HEK293T (cell line): Measurements from ENCODE around the gene SPEF2.

Source experiments
- CTCF ChIA-PET: fragments of 350-600 bp; formaldehyde crosslinking; extraction: SDS; loops from one replicate; lab custom pipeline; 2021; ENCODE audit warnings: antibody characterized with exemption, inconsistent platforms; lab: Yijun Ruan, JAX
- POLR2A ChIA-PET: fragments of 350-600 bp; formaldehyde crosslinking; extraction: SDS; loops from one replicate; lab custom pipeline; 2020; ENCODE audit warnings: antibody characterized with exemption, inconsistent platforms; lab: Yijun Ruan, JAX
- DNase-seq: peaks from one replicate; pipeline ENCODE4 v3.0.0; 2012; ENCODE audit warnings: mixed read lengths; ENCODE audit errors: extremely low spot score
- ARNT ChIP-seq: fragments of 450-650 bp; IDR thresholded peaks from 2 replicates; pipeline ENCODE4 v1.6.1; 2017; ENCODE audit warnings: mild to moderate bottlenecking
- BHLHE40 ChIP-seq: fragments of 450-650 bp; IDR thresholded peaks from 2 replicates; pipeline ENCODE4 v1.6.1; 2016; ENCODE audit warnings: mild to moderate bottlenecking, moderate library complexity, borderline replicate concordance
- CTBP1 ChIP-seq: fragments of 450-650 bp; IDR thresholded peaks from 2 replicates; pipeline ENCODE4 v1.6.1; 2016; ENCODE audit warnings: borderline replicate concordance
- ELF4 ChIP-seq: fragments of 450-650 bp; IDR thresholded peaks from 2 replicates; pipeline ENCODE4 v1.6.1; 2017; ENCODE audit warnings: antibody characterized with exemption
- FOXA1 ChIP-seq: fragments of 450-650 bp; IDR thresholded peaks from 2 replicates; pipeline ENCODE4 v1.6.1; 2016; ENCODE audit warnings: mild to moderate bottlenecking
- FOXK2 ChIP-seq: fragments of 450-650 bp; IDR thresholded peaks from 2 replicates; pipeline ENCODE4 v1.6.1; 2016; ENCODE audit warnings: mild to moderate bottlenecking
- FOXM1 ChIP-seq: fragments of 450-650 bp; IDR thresholded peaks from 2 replicates; pipeline ENCODE4 v1.6.1; 2017; ENCODE audit warnings: mild to moderate bottlenecking, borderline replicate concordance
- HDGF ChIP-seq: fragments of 450-650 bp; IDR thresholded peaks from 2 replicates; pipeline ENCODE4 v1.6.1; 2017; ENCODE audit warnings: antibody characterized with exemption, borderline replicate concordance
- L3MBTL2 ChIP-seq: fragments of 450-650 bp; conservative IDR thresholded peaks from 2 replicates; pipeline ENCODE4 v1.6.1; 2016; ENCODE audit warnings: mild to moderate bottlenecking
- LEF1 ChIP-seq: fragments of 450-650 bp; IDR thresholded peaks from 2 replicates; pipeline ENCODE4 v1.6.1; 2017; ENCODE audit warnings: mild to moderate bottlenecking, borderline replicate concordance
- NFRKB ChIP-seq: fragments of 450-650 bp; IDR thresholded peaks from 2 replicates; pipeline ENCODE4 v1.6.1; 2016; ENCODE audit warnings: mild to moderate bottlenecking, moderate library complexity
- PKNOX1 ChIP-seq: fragments of 450-650 bp; IDR thresholded peaks from 2 replicates; pipeline ENCODE4 v1.6.1; 2016
- SP1 ChIP-seq: fragments of 450-650 bp; IDR thresholded peaks from 2 replicates; pipeline ENCODE4 v1.6.1; 2017
- SUZ12 ChIP-seq: fragments of 450-650 bp; IDR thresholded peaks from 2 replicates; pipeline ENCODE4 v1.6.1; 2016; ENCODE audit warnings: mild to moderate bottlenecking
- TARDBP ChIP-seq: fragments of 450-650 bp; IDR thresholded peaks from 2 replicates; pipeline ENCODE4 v1.6.1; 2016
- ZNF384 ChIP-seq: fragments of 450-650 bp; IDR thresholded peaks from 2 replicates; pipeline ENCODE4 v1.6.1; 2016

Gene SPEF2

DNA sequence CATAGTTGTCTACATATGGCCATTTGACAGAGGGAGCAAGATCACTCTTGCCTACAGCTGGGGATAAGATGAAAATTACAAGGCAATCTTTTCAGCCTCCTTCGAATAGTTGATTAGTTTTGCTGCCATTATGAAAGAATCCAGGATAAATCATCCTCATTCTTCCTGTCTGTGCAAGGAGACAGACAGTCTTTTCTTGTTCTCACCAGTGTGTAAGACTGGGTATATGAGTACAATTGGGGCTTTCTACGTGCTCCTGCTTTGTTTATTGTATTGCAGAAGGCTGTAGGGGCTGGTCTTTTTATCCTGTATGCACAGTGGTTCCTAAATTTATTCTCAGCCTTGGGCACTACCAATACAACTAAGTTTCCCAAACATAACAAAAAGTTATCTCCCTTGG is 76.8 kb downstream of the SPEF2 start:
- DNase-seq: no peak
- ChIA-PET POLR2A (no interaction called here), CTCF (no interaction called here)
- TF ChIP-seq BHLHE40: no peak
- TF ChIP-seq ELF4: no peak
- TF ChIP-seq FOXM1: no peak
- no peak for TF ChIP-seq HDGF
- TF ChIP-seq LEF1: no peak
- TF ChIP-seq PKNOX1: no peak
- no peak for TF ChIP-seq TARDBP
- TF ChIP-seq ARNT: no peak

DNA sequence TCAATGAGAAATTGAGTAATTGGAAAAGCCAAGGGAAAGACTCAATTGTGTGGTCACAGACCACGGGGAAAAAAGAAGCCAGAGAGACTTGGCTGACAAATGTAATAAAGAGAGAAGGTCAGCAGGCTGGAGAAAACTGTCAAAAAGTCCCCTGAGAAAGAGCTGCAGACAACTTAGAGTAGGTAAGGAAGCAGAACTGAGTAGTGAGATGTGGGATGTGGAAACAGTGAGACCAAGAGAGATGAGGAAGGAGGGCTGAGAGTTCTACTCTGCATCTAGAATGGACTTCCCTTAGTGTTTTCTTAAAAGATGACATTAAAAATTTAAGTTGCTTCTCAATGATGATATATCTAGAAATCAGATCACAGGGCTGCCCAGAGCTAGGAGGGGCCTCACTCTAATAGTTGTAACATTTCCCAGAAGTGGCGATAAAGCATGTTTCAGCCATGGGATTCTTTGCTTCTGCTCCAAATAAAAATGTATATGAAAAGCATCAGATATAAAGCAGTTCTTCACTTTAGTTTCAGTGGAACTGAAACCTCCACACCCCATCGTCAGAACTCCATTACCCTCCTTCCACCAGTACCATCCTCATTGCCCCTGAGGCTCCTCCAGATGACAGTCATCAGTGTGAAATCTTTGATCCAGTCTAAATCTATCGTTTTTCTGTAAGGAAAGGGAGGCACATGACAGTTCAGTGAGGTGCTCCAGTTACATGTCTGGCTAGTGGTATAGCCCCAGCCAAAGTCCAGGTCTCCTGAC is 80.6 kb downstream of the SPEF2 start:
- TF ChIP-seq FOXA1 (no peak), ZNF384 (no peak), SP1 (no peak), PKNOX1 (no peak), SUZ12 (no peak), FOXK2 (no peak), BHLHE40 (no peak), TARDBP (no peak), LEF1 (no peak), FOXM1 (no peak), ARNT (no peak), ELF4 (no peak), NFRKB (no peak), CTBP1 (no peak), L3MBTL2 (no peak), HDGF (no peak)
- no peak for DNase-seq
- ChIA-PET CTCF (no interaction called here), POLR2A (no interaction called here)

DNA sequence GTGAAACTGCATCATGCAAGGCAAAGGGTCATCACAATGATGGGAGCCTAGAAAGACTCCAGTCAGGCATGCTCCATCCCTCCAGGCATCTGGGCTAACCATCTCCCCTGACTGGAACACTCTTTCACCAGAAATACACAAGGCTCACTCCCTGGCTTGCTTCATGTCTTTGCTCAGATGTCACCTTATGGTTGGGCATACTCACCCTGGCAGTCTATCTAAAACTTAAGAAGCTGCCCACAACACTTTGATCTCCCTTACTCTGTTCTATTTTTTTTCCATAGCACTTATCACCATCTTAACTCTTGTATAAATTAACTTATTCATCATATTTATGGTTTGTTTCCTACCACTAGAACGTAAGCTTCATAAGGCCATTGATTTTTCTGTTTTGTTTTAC is 90.0 kb downstream of the SPEF2 start:
- DNase-seq: no peak
- POLR2A ChIA-PET: no interaction called here
- CTCF ChIA-PET: no interaction called here
- TF ChIP-seq ARNT (no peak), BHLHE40 (no peak), CTBP1 (no peak), ZNF384 (no peak), PKNOX1 (no peak), FOXM1 (no peak), SP1 (no peak), FOXA1 (no peak), ELF4 (no peak), NFRKB (no peak)

DNA sequence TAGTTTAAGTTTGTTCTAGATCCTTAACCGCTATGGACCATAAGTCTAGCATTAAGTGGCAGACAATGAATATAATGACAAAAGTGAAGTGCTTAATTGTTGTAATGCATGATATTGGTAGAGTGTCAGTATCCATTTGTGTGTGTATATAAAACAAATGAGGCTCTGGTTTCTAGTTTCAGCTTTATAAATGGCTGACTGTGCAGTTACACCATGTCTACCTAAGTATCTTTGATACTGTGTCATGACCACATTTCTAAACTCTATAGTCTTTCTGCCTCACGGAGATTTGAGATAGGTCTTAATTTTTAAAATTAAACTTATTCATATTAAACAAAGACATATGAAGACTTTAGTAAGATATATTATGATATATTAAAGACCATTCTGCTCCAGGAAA is 92.0 kb downstream of the SPEF2 start:
- TF ChIP-seq ARNT: no peak
- TF ChIP-seq SUZ12: no peak
- no peak for TF ChIP-seq FOXM1
- no peak for TF ChIP-seq CTBP1
- TF ChIP-seq ZNF384: no peak
- no peak for TF ChIP-seq FOXK2
- TF ChIP-seq ELF4: no peak
- no peak for TF ChIP-seq TARDBP
- no peak for TF ChIP-seq L3MBTL2
- TF ChIP-seq NFRKB: no peak
- no peak for TF ChIP-seq PKNOX1
- TF ChIP-seq FOXA1: no peak
- TF ChIP-seq BHLHE40: no peak
- no peak for TF ChIP-seq HDGF
- ChIA-PET POLR2A (no interaction called here), CTCF (no interaction called here)
- DNase-seq: no peak

GRCh38 chr5:35717718-35718117 is 100.1 kb downstream of the SPEF2 start:
- ChIA-PET POLR2A (no interaction called here), CTCF (no interaction called here)
- TF ChIP-seq SUZ12 (no peak), PKNOX1 (no peak), ELF4 (no peak), NFRKB (no peak), ZNF384 (no peak), TARDBP (no peak), L3MBTL2 (no peak), SP1 (no peak), FOXA1 (no peak), FOXM1 (no peak), BHLHE40 (no peak), CTBP1 (no peak), LEF1 (no peak), HDGF (no peak), ARNT (no peak), FOXK2 (no peak)
- no peak for DNase-seq
